ENCODE results near the gene CD58. TPM values are rescaled to one million over a fixed set of nuclear protein-coding genes. Genes with fewer than 3 reads are reported as not detected.

CD58 gene
- total and polyA plus RNA-seq, 9 of the 15 experiments (the other 6 are each of a cell fraction or from before 2014, with no cell fraction given), result 18.1 to 113 (median 37.4) TPM

DNA sequence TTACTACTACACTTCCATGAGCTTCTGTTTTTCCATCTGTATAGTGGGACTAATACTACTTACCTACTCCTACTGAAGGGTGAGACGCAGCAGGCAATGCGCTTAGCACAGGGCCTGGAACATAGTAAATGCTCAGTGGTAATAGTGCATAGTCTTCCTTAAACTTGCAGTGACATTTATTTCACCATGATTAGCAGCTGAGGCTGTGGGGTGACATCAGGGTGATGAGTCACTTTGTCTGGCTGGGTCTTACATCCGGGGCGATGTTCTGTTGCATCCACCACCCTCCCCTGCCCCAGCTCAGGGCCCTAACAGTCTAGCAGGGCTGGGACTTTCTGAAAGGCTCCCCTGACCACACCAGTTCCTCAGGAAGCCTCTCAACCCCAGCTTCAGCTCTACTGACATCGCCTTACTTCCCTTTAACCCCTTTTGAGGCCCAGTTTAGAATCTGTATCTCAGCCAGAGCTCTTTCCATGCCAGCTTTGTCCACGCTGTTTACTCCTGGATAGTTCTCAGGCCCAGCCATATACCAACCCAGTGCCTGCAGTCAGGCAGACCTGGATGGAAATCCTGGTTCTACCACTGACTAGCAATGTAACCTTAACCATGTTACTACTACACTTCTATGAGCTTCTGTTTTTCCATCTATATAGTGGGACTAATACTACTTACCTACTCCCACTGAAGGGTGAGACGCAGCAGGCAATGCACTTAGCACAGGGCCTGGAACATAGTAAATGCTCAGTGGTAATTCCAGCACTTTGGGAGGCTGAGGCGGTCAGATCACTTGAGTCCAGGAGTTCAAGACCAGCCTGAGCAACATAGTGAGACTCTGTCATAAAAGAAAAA lies 66.3 kb downstream of the CD58 start (continued):
- TF ChIP-seq TAF7 (tag; IDR thresholded peaks at IDR 0.05) (peak; percentile 57; the same call in 1 of the 2 replicates), MEIS2 (IDR thresholded peaks at IDR 0.05; ENCODE audit: partially characterized antibody) (peak; percentile 89), HDAC8 (tag; IDR thresholded peaks at IDR 0.05) (peak; percentile 68), SP2 (IDR thresholded peaks at IDR 0.05; ENCODE audit: extremely low read depth, low read depth, low read length, poor library complexity, severe bottlenecking) (no peak), HDAC6 (IDR thresholded peaks at IDR 0.05; ENCODE audit: low read depth, low read length) (no peak), SMARCA5 (IDR thresholded peaks at IDR 0.05) (peak; percentile 68; the same call in 1 of the 2 replicates), ZNF696 (CRISPR knock-in tag; conservative IDR thresholded peaks at IDR 0.05) (no peak), FUS (optimal IDR thresholded peaks at IDR 0.05; ENCODE audit: low read depth, low read length) (no peak), NFATC3 (IDR thresholded peaks at IDR 0.05) (no peak), ZEB2 (IDR thresholded peaks at IDR 0.05) (no peak), FOXK2 (conservative IDR thresholded peaks at IDR 0.05 in 1 of 2, IDR thresholded peaks at IDR 0.05 in 1 of 2; ENCODE audit: low read depth in 2 of 2) (peak in 1 of 2 experiments; percentile 36; a peak in 2 of 4 replicates), ZNF668 (CRISPR knock-in tag; IDR thresholded peaks at IDR 0.05) (peak; percentile 57; the same call in 1 of the 2 replicates), RFX5 (IDR thresholded peaks at IDR 0.05; ENCODE audit: low read depth, low read length) (no peak), KDM4B (IDR thresholded peaks at IDR 0.05; ENCODE audit: borderline replicate concordance in 2 of 2, low read depth in 1 of 2) (peak in 1 of 2 experiments; percentile 34; a peak in 1 of 4 replicates), PCBP1 (IDR thresholded peaks at IDR 0.05; ENCODE audit: low read depth, low read length, poor library complexity, severe bottlenecking) (no peak), MTA2 (IDR thresholded peaks at IDR 0.05; ENCODE audit: low read depth) (no peak), SRSF3 (IDR thresholded peaks at IDR 0.05; ENCODE audit: insufficient read depth, low read length) (no peak), SIRT6 (IDR thresholded peaks at IDR 0.05; ENCODE audit: low read depth, low read length) (no peak), NFYB (IDR thresholded peaks at IDR 0.05; ENCODE audit: extremely low read depth, insufficient read length) (no peak), CBX1 (IDR thresholded peaks at IDR 0.05; ENCODE audit: low read depth) (no peak), ZNF311 (CRISPR knock-in tag; IDR thresholded peaks at IDR 0.05) (peak; percentile 58; the same call in 1 of the 2 replicates), ZBTB8A (IDR thresholded peaks at IDR 0.05; ENCODE audit: partially characterized antibody) (no peak), NRF1 (conservative IDR thresholded peaks at IDR 0.05 in 1 of 2, IDR thresholded peaks at IDR 0.05 in 1 of 2) (peak; percentile 42 to 46), BRD9 (IDR thresholded peaks at IDR 0.05; ENCODE audit: low read depth, partially characterized antibody) (peak; percentile 97), CHD4 (IDR thresholded peaks at IDR 0.05; ENCODE audit: insufficient read depth, insufficient replicate concordance, low read depth, low read length, poor library complexity, severe bottlenecking) (no peak), POLR2AphosphoS2 (IDR thresholded peaks at IDR 0.05; ENCODE audit: low read length) (no peak)
- TF ChIP-seq, protein P1, sequence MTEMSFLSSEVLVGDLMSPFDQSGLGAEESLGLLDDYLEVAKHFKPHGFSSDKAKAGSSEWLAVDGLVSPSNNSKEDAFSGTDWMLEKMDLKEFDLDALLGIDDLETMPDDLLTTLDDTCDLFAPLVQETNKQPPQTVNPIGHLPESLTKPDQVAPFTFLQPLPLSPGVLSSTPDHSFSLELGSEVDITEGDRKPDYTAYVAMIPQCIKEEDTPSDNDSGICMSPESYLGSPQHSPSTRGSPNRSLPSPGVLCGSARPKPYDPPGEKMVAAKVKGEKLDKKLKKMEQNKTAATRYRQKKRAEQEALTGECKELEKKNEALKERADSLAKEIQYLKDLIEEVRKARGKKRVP (CRISPR knock-in tag; IDR thresholded peaks at IDR 0.05), result 0 out of 2 replicates have a peak, but pooled peaks have one; percentile 37
- TF ChIP-seq, protein P2, sequence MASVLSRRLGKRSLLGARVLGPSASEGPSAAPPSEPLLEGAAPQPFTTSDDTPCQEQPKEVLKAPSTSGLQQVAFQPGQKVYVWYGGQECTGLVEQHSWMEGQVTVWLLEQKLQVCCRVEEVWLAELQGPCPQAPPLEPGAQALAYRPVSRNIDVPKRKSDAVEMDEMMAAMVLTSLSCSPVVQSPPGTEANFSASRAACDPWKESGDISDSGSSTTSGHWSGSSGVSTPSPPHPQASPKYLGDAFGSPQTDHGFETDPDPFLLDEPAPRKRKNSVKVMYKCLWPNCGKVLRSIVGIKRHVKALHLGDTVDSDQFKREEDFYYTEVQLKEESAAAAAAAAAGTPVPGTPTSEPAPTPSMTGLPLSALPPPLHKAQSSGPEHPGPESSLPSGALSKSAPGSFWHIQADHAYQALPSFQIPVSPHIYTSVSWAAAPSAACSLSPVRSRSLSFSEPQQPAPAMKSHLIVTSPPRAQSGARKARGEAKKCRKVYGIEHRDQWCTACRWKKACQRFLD (CRISPR knock-in tag; IDR thresholded peaks at IDR 0.05), result peak; percentile 77; the same call in 1 of the 2 replicates
